ENCODE measurements around the gene BRINP1.

DNA sequence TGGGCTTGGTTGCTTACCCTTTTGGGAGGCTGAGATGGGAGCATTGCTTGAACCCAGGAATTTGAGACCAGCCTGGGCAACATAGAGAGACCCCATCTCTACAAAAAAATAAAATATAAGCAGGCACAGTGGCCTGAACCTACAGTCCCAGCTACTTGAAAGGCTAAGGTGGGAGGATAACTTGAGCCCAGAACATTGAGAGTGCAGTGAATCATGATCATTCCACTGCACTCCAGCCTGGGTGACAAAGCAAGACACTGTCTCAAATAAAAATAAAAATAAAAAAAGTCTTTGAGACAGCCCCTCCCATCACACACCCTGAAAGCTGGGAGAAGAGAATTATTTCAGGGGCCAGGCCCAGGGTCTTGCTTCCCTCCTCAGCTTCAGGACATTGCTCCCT, 251.8 kb downstream of the BRINP1 start:
- TF ChIP-seq, protein P1, sequence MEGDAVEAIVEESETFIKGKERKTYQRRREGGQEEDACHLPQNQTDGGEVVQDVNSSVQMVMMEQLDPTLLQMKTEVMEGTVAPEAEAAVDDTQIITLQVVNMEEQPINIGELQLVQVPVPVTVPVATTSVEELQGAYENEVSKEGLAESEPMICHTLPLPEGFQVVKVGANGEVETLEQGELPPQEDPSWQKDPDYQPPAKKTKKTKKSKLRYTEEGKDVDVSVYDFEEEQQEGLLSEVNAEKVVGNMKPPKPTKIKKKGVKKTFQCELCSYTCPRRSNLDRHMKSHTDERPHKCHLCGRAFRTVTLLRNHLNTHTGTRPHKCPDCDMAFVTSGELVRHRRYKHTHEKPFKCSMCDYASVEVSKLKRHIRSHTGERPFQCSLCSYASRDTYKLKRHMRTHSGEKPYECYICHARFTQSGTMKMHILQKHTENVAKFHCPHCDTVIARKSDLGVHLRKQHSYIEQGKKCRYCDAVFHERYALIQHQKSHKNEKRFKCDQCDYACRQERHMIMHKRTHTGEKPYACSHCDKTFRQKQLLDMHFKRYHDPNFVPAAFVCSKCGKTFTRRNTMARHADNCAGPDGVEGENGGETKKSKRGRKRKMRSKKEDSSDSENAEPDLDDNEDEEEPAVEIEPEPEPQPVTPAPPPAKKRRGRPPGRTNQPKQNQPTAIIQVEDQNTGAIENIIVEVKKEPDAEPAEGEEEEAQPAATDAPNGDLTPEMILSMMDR (conservative IDR thresholded peaks at IDR 0.05; ENCODE audit: low read depth, low read length), result no peak
- TF ChIP-seq EZH2 (IDR thresholded peaks at IDR 0.05; ENCODE audit: borderline replicate concordance, low read depth, low read length, poor library complexity, severe bottlenecking), result no peak
